HG03060 (cell line): ENCODE data around the gene TENT4B.
"Not testable (repeated sequence)": the region's sequence is repeated elsewhere in the genome, so short reads cannot be mapped to it uniquely, and the experiment has no call there.

Experiments
- ATAC-seq: cut with Tn5 transposase; IDR thresholded peaks from one replicate; pipeline ENCODE4 v1.9.1; 2021; ENCODE audit warnings: low read depth, moderate number of reproducible peaks; ENCODE audit not compliant: unreplicated experiment

Gene TENT4B

GRCh38 chr16:50152807-50153595 lies at the start of gene TENT4B:
Gene TENT4B (plus strand): TSS chr16:50153306. CDS start chr16:50153622, 316 bp downstream.
- ATAC-seq: peak; percentile 67

- no peak for ATAC-seq
These were observed 49.3 kb upstream of the TENT4B start for GRCh38 chr16:50103764-50104163.

- no peak for ATAC-seq
These were observed 38.6 kb upstream of the TENT4B start for GRCh38 chr16:50114357-50115129.

- ATAC-seq: no peak
These were observed 32.4 kb upstream of the TENT4B start for GRCh38 chr16:50120711-50121110.

- ATAC-seq: peak; percentile 65
These were observed 31.8 kb upstream of the TENT4B start for GRCh38 chr16:50121278-50121677.

GRCh38 chr16:50121721-50122445 lies 31.2 kb upstream of the TENT4B start:
- no peak for ATAC-seq

- ATAC-seq: no peak
These were observed 29.7 kb upstream of the TENT4B start for GRCh38 chr16:50123417-50123816.

- no peak for ATAC-seq
These were observed 28.3 kb upstream of the TENT4B start for GRCh38 chr16:50124769-50125168.

GRCh38 chr16:50126183-50126582 lies 26.9 kb upstream of the TENT4B start:
- ATAC-seq: no peak

- ATAC-seq: not testable (repeated sequence)
These were observed 20.5 kb upstream of the TENT4B start for GRCh38 chr16:50132571-50132970.

- no peak for ATAC-seq
These were observed 19.9 kb upstream of the TENT4B start for GRCh38 chr16:50133214-50133613.

GRCh38 chr16:50136399-50136798 lies 16.7 kb upstream of the TENT4B start:
- no peak for ATAC-seq

- no peak for ATAC-seq
These were observed 15.8 kb upstream of the TENT4B start for GRCh38 chr16:50137268-50137667.

- ATAC-seq: no peak
These were observed 13.5 kb upstream of the TENT4B start for GRCh38 chr16:50139580-50139979.

GRCh38 chr16:50144211-50144610 lies 8.9 kb upstream of the TENT4B start:
- ATAC-seq: no peak

- ATAC-seq: no peak
These were observed 6.3 kb upstream of the TENT4B start for GRCh38 chr16:50146479-50147435.

GRCh38 chr16:50151322-50151721 lies 1.8 kb upstream of the TENT4B start:
- no peak for ATAC-seq

- ATAC-seq: no peak
These were observed 1.4 kb upstream of the TENT4B start for GRCh38 chr16:50151756-50152155.

GRCh38 chr16:50152351-50152806 lies 727 bp upstream of the TENT4B start:
- ATAC-seq: peak; percentile 44
